CD8-positive, alpha-beta memory T cell (primary cell): Measurements from ENCODE around the gene TTYH3. TPM values are rescaled to one million over a fixed set of nuclear protein-coding genes. Genes with fewer than 3 reads are reported as not detected.

Source experiments
- CTCF ChIA-PET: fragments of 350-600 bp; sonication (Branson Sonifier 250); formaldehyde crosslinking; loops from one replicate; lab custom pipeline; 2021; ENCODE audit warnings: antibody characterized with exemption; lab: Charles Lee
- POLR2A ChIA-PET: fragments of 350-600 bp; sonication (Branson Sonifier 250); formaldehyde crosslinking; loops from one replicate; lab custom pipeline; 2021; ENCODE audit warnings: antibody characterized with exemption; lab: Charles Lee
- DNase-seq, 5 donors: peaks; one replicate each; pipeline versions ENCODE4 v3.0.0 to v3.0.0-alpha.2; 2020 to 2022; ENCODE audit warnings: mixed read lengths in 1 of 5
- H3K27ac ChIP-seq: one replicate; pipeline ENCODE4 v1.7.0; 2013; ENCODE audit warnings: low read depth, mild to moderate bottlenecking, low read length, moderate library complexity
- H3K27me3 ChIP-seq: 2 replicates; pipeline ENCODE4 v1.7.0; 2013; ENCODE audit warnings: low read length, mild to moderate bottlenecking; ENCODE audit not compliant: insufficient read depth, poor library complexity, severe bottlenecking
- H3K36me3 ChIP-seq: 2 replicates; pipeline ENCODE4 v1.7.0; 2013; ENCODE audit warnings: mild to moderate bottlenecking, low read length, moderate library complexity; ENCODE audit not compliant: insufficient read depth
- H3K4me1 ChIP-seq: 2 replicates; pipeline ENCODE4 v1.7.0; 2013; ENCODE audit warnings: mild to moderate bottlenecking, low read length, moderate library complexity; ENCODE audit not compliant: insufficient read depth
- H3K4me3 ChIP-seq: 2 replicates; pipeline ENCODE4 v1.7.0; 2013; ENCODE audit warnings: mild to moderate bottlenecking, low read length
- H3K9me3 ChIP-seq: 2 replicates; pipeline ENCODE4 v1.7.0; 2013; ENCODE audit warnings: mild to moderate bottlenecking, low read length
- H3K27ac Mint-ChIP-seq, 8 donors: one replicate each; pipeline ENCODE4 v1.8.0; 2020 to 2021; ENCODE audit warnings: mixed read lengths in 8 of 8, mild to moderate bottlenecking in 6 of 8, inconsistent platforms in 3 of 8, moderate library complexity in 3 of 8
- H3K27me3 Mint-ChIP-seq, 2 donors: one replicate each; pipeline ENCODE4 v1.8.0; 2020 to 2021; ENCODE audit warnings: mixed read lengths in 2 of 2, mild to moderate bottlenecking in 1 of 2, moderate library complexity in 1 of 2
- H3K36me3 Mint-ChIP-seq, 3 donors: one replicate each; pipeline ENCODE4 v1.8.0; 2020 to 2021; ENCODE audit warnings: mixed read lengths in 3 of 3, inconsistent platforms in 1 of 3, mild to moderate bottlenecking in 1 of 3
- H3K4me1 Mint-ChIP-seq, 3 donors: one replicate each; pipeline ENCODE4 v1.8.0; 2020 to 2021; ENCODE audit warnings: mixed read lengths in 3 of 3, inconsistent platforms in 1 of 3, mild to moderate bottlenecking in 1 of 3
- H3K4me3 Mint-ChIP-seq, 7 donors: one replicate each; pipeline ENCODE4 v1.8.0; 2020 to 2021; ENCODE audit warnings: mixed read lengths in 7 of 7, mild to moderate bottlenecking in 6 of 7, moderate library complexity in 4 of 7, inconsistent platforms in 2 of 7
- H3K9me3 Mint-ChIP-seq, 5 donors: one replicate each; pipeline ENCODE4 v1.8.0; 2020 to 2022; ENCODE audit warnings: mixed read lengths in 5 of 5, mild to moderate bottlenecking in 3 of 5, moderate library complexity in 2 of 5, inconsistent platforms in 1 of 5
- polyA plus RNA-seq: library from polyadenylated mRNA; unstranded; fragments of 300-500 nt; fragmentation: Illumina TruSeq; gene quantifications from one replicate; pipeline ENCODE4 v1.2.3, GENCODE V29; 2021
- total RNA-seq, 2 experiments: library from RNA; stranded (reverse); gene quantifications; one replicate each; pipeline ENCODE4 v1.2.3, GENCODE V29; 2021

TTYH3 gene
- total and polyA plus RNA-seq, 3 experiments from 2014 or later, result 2.1 to 22.2 (median 20.2) TPM

DNA sequence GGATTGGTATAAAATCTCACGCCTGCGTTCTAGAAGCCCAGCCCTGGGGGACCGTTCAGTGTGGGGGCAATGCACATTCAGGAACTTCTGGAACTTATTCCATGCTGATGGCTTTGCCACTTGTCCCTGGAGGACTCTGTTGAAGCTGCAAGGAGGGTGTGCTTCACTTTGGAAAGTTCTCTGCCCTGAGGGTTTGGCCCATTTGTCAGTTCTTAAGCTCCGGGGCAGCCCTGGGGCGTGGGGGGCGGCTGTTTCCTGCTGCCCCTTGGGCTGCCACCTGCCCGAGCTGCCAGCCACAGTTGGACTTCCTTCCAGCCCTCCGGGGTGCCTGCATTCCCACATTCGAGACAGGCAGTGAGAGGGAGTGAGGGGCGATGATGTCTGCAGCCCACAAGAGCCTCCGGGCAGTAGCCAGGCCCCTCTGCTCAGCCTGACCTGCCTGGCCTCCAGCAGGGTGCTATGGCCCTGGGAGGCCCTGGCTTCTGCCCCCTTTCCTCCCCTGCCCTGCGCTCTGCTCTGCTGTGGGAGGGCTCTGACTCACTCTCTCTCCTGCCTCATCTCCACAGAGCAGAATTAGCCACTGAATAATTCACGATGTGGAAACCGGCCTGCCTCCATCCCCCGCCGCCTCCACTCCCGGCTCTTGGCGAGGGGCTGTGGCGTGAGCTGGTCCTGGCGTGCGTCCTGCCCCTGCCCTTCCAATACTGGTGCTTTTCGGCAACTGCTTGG, 1.9 kb downstream of the TTYH3 start:
- Mint-ChIP-seq H3K27me3 (no peaks in the 10 kb centered on the region), H3K4me1 (peaks cover 17 to 33% (median 17%) of the 10 kb centered on the region in 3 donors), H3K4me3 (peak overlapping the region; percentile 83 to 92 (median 88)), H3K27ac (peak overlapping the region in 7 of 8 donors; percentile 51 to 86 (median 78)), H3K9me3 (no peaks in the 10 kb centered on the region), H3K36me3 (no peaks in the 10 kb centered on the region)
- POLR2A ChIA-PET, result interaction anchor here (0.6 kb wide), 2 partner anchors 31 to 1818 kb away, joined by 3 read pairs; no protein-coding TSS in a partner anchor
- Histone ChIP-seq H3K27me3 (no peaks in the 10 kb centered on the region), H3K27ac (peak overlapping the region; percentile 43), H3K9me3 (no peaks in the 10 kb centered on the region), H3K4me3 (peak overlapping the region; percentile 78), H3K4me1 (peaks cover 26% of the 10 kb centered on the region), H3K36me3 (no peaks in the 10 kb centered on the region)
- CTCF ChIA-PET, result no interaction called here
- DNase-seq, result no peak

DNA sequence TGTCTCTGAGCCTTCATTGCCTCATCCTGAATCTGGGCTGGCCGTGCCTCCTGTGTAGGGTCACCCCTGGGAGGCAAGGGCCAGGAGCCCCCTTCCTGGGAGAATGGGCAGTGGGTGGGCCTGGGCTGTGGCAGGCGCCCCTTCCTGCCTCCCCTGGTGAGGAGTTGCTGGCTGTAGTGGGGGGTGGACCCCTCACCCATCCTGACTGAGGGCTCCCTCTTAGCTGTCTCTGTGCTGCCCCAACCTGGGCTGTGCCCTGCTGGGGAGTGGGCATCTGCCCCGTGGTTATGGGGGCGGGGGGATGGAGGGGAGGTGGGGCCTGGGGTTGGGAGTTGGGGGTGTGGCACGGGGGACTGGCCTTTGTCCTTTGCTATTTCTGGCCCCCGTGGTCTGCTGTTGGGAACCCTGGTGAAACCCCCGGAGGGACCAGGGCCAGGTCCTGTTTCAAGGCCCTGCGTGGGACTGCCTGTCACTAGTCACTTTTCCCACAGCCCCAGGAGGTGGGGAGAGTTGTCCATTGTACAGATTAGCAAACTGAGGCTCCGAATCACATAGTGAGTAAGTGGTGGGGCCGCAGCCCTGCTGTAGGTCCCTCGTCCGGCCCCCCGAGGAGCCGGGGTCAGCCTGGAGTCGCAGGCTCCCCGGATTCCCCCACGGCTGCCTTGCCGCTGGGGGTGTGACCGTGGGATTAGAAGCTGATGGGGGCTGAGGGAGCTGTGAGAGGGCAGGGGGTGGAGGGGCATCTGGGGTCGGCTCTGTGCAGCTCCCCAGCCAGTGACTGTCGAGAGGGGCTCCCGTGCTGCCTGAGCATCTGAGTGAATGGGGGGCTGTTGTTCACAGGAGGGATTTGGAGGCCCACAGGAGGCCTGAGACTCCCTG, 2.7 kb downstream of the TTYH3 start:
- Mint-ChIP-seq H3K36me3 (no peaks in the 10 kb centered on the region), H3K27me3 (no peaks in the 10 kb centered on the region), H3K4me1 (peaks cover 17 to 33% (median 17%) of the 10 kb centered on the region in 3 donors), H3K9me3 (no peaks in the 10 kb centered on the region), H3K27ac (peak overlapping the region in 2 of 8 donors; percentile 26 to 64), H3K4me3 (peak overlapping the region; percentile 65 to 91 (median 86))
- H3K9me3 ChIP-seq, result no peaks in the 10 kb centered on the region
- H3K4me1 ChIP-seq, result peaks cover 26% of the 10 kb centered on the region
- H3K27ac ChIP-seq, result no peak overlapping the region
- ChIA-PET POLR2A (interaction anchor here (0.6 kb wide), 1 partner anchor 1819 kb away, joined by 3 read pairs; no protein-coding TSS in a partner anchor), CTCF (interaction anchor here (1.8 kb wide), 1 partner anchor 75 kb away, joined by 7 read pairs; no protein-coding TSS in a partner anchor)
- no peaks in the 10 kb centered on the region for H3K36me3 ChIP-seq
- DNase-seq, result no peak
- no peaks in the 10 kb centered on the region for H3K27me3 ChIP-seq
- no peak overlapping the region for H3K4me3 ChIP-seq

DNA sequence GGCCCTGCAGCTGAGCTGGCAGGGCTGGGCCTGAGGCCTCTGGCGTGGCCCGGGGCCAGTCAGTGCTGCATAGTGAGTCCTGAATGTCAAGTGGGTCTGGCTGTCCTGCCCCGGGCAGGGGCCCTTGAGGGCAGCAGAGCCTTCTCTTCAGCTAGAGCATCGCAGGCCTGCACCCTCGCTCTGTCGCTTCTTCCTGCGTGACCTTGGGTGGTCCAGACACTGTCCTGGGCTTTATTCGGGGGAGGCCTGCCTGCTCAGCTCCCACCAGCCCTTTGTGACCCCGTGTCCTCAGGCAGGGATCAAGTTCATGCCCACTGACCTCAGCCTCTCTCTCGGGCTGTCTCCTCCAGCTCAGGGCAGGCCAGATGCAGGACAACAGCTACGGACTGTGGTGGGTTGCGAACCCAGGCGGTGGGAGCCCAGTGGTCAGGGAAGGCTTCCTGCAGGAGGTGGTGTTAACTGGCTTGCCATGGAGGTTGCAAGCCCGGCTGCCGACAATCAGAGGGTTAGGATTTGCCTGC, 3.4 kb downstream of the TTYH3 start:
- POLR2A ChIA-PET, result no interaction called here
- no peak for DNase-seq
- no peak overlapping the region for H3K4me3 ChIP-seq
- peak overlapping the region in 2 of 8 donors; percentile 7 to 57 for H3K27ac Mint-ChIP-seq
- no peaks in the 10 kb centered on the region for H3K27me3 Mint-ChIP-seq
- H3K27me3 ChIP-seq, result no peaks in the 10 kb centered on the region
- H3K4me1 Mint-ChIP-seq, result peaks cover 17 to 33% (median 17%) of the 10 kb centered on the region in 3 donors
- H3K9me3 Mint-ChIP-seq, result no peaks in the 10 kb centered on the region
- no peaks in the 10 kb centered on the region for H3K9me3 ChIP-seq
- CTCF ChIA-PET, result interaction anchor here (1.2 to 1.8 kb wide), 2 partner anchors 10 to 75 kb away, joined by 3 to 7 read pairs; no protein-coding TSS in a partner anchor
- no peak overlapping the region for H3K27ac ChIP-seq
- no peaks in the 10 kb centered on the region for H3K36me3 ChIP-seq
- peaks cover 26% of the 10 kb centered on the region for H3K4me1 ChIP-seq
- peak overlapping the region in 3 of 7 donors; percentile 33 to 72 (median 70) for H3K4me3 Mint-ChIP-seq
- H3K36me3 Mint-ChIP-seq, result no peaks in the 10 kb centered on the region

DNA sequence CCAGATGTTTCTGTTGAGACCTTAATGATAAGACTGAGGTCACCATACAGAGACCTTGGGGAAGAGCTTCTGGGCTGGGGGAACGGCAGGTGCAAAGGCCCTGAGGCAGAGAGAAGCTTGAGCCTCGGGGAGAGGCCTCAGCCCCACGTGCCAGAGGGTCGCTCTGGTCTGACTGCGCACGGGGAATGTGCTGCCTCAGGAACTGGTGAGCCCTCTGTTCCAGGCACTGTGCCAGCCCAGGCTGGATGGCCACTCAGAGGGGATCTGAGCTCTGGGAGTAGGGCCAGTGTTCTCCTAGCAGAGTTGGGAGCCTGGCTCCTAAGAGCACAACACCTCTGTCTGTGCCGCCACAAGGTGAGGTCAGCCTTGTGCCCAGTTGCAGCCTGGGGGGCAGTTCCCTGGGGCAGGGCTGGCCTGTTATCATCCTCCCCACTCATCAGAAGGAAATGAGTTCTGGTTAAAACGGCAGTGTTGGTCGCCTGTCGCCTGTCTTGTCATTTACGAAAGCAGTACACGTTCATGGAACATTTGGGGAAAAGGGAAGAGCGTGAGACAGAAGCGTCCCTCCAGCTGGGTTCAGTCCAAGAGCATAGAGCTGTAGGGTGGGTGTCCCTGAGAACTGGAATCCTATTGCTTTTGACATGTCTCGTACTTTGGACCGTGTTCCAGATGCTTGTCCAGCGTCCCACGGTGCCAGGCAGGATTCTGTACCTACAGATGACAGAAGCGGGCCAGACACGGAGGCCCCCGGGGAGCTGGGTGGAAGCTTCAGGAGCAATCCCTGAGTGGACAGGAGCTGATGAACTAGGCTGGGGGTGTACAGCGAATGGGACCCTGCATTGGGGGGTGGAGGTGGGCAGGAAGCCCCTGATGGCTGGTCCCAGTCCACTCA, 4.3 kb downstream of the TTYH3 start:
- H3K4me1 Mint-ChIP-seq, result peaks cover 16 to 32% (median 16%) of the 10 kb centered on the region in 3 donors
- peak overlapping the region in 1 of 8 donors; percentile 7 for H3K27ac Mint-ChIP-seq
- H3K4me1 ChIP-seq, result peaks cover 25% of the 10 kb centered on the region
- ChIA-PET CTCF (interaction anchor here (1.2 to 1.8 kb wide), 2 partner anchors 9 to 74 kb away, joined by 3 to 7 read pairs; no protein-coding TSS in a partner anchor), POLR2A (no interaction called here)
- no peak overlapping the region for H3K4me3 ChIP-seq
- no peaks in the 10 kb centered on the region for H3K9me3 Mint-ChIP-seq
- H3K27me3 ChIP-seq, result no peaks in the 10 kb centered on the region
- H3K36me3 Mint-ChIP-seq, result no peaks in the 10 kb centered on the region
- H3K36me3 ChIP-seq, result no peaks in the 10 kb centered on the region
- no peaks in the 10 kb centered on the region for H3K9me3 ChIP-seq
- no peak for DNase-seq
- H3K4me3 Mint-ChIP-seq, result peak overlapping the region in 1 of 7 donors; percentile 72
- no peak overlapping the region for H3K27ac ChIP-seq
- H3K27me3 Mint-ChIP-seq, result no peaks in the 10 kb centered on the region

DNA sequence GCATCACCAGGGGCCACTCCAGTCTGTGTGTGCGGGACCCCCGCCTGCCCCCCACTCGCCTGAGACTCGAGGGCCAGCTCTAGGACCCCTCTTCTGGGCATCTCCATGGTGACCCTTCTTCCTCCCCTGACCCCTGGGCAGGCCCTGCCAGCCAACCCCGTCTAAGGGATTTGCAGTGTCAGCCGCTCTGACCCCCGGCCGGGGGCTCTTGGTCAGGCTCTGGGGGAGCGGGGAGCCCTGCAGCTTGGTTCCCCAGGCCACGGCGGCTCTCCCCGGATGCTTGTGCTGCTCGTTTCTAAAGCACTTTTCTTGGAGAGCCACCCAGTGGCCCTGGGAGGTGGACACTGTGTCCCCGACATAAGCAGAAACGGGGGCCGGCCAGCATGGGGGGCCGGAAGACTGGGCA, 5.3 kb downstream of the TTYH3 start:
- H3K27ac Mint-ChIP-seq, result no peak overlapping the region
- no peaks in the 10 kb centered on the region for H3K9me3 ChIP-seq
- no peak overlapping the region for H3K4me3 Mint-ChIP-seq
- DNase-seq, result no peak
- peaks cover 21% of the 10 kb centered on the region for H3K4me1 ChIP-seq
- H3K36me3 ChIP-seq, result no peaks in the 10 kb centered on the region
- no peaks in the 10 kb centered on the region for H3K27me3 Mint-ChIP-seq
- H3K4me1 Mint-ChIP-seq, result peaks cover 13 to 28% (median 14%) of the 10 kb centered on the region in 3 donors
- no peak overlapping the region for H3K4me3 ChIP-seq
- H3K36me3 Mint-ChIP-seq, result no peaks in the 10 kb centered on the region
- H3K27ac ChIP-seq, result no peak overlapping the region
- H3K9me3 Mint-ChIP-seq, result no peaks in the 10 kb centered on the region
- CTCF ChIA-PET, result no interaction called here
- POLR2A ChIA-PET, result no interaction called here
- no peaks in the 10 kb centered on the region for H3K27me3 ChIP-seq

DNA sequence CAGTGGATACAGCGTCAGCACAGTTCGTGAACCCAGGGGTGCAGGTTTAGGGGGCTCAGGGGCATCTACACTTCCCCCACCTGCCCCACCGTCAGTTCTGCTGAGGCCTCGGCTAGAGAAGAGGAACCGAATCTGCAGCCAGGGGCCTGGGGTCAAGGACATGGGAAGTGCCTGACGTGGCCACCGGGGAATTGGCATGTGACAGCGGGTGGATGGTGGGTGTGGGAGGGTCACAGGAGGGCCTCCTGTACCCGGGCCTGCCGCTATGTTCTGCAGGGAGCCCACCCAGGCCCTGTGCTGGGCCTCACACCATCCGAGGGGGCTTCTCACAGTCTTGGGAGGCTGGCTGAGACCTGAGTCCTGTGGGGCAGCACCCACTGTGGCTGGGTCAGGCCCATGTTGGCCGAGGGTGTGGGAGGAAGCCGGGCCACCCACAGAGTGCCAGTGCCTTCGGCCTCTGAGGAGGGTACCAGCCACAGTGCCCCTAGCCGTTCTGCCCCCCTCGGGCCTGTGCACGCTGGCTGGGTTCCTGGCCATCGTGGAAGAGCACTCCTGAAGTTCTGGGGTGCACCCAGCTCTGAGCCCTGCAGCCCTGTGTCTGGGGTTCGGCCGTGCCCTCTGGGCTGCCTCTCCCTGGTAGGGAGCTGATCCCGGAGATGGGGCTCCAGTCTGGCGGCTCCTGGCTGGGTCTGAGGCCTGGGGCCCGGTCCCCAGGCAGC, 5.9 kb downstream of the TTYH3 start:
- H3K4me3 Mint-ChIP-seq, result no peak overlapping the region
- H3K4me3 ChIP-seq, result no peak overlapping the region

More for the DNA sequence above, 5.9 kb downstream of the TTYH3 start:
- ChIA-PET CTCF (no interaction called here), POLR2A (no interaction called here)
- Histone ChIP-seq H3K36me3 (no peaks in the 10 kb centered on the region), H3K9me3 (no peaks in the 10 kb centered on the region), H3K27ac (no peak overlapping the region), H3K4me1 (peaks cover 16% of the 10 kb centered on the region), H3K27me3 (no peaks in the 10 kb centered on the region)
- Mint-ChIP-seq H3K36me3 (no peaks in the 10 kb centered on the region), H3K27me3 (no peaks in the 10 kb centered on the region), H3K27ac (no peak overlapping the region), H3K9me3 (no peaks in the 10 kb centered on the region), H3K4me1 (peaks cover 12 to 25% (median 13%) of the 10 kb centered on the region in 3 donors)
- no peak for DNase-seq
